Middle frontal gyrus (tissue), 1 donor: Measurements from ENCODE around the gene ZFYVE28.
A peak's percentile ranks its signal among the peaks of the same experiment; 100 is the strongest.

ENCODE experiments used
- DNase-seq: peaks from one replicate; pipeline ENCODE4 v3.0.0-alpha.2; 2015; ENCODE audit warnings: low spot score; ENCODE audit errors: extremely low spot score

ZFYVE28 gene

GRCh38 chr4:2428496-2429213 lies 10.2 kb upstream of the ZFYVE28 start:
- DNase-seq: no peak

GRCh38 chr4:2427383-2428334 lies 9.2 kb upstream of the ZFYVE28 start:
- DNase-seq: no peak

- no peak for DNase-seq
These were observed 8.3 kb upstream of the ZFYVE28 start for GRCh38 chr4:2426711-2427275.

- no peak for DNase-seq
These were observed 7.6 kb upstream of the ZFYVE28 start for GRCh38 chr4:2426069-2426397.

- no peak for DNase-seq
These were observed 7.1 kb upstream of the ZFYVE28 start for GRCh38 chr4:2425386-2426068.

- no peak for DNase-seq
These were observed 6.1 kb upstream of the ZFYVE28 start for GRCh38 chr4:2424581-2424980.

- DNase-seq: no peak
These were observed 5.2 kb upstream of the ZFYVE28 start for GRCh38 chr4:2423695-2424094.

- DNase-seq: no peak
These were observed 4.6 kb upstream of the ZFYVE28 start for GRCh38 chr4:2423066-2423465.

GRCh38 chr4:2421928-2422327 lies 3.5 kb upstream of the ZFYVE28 start:
- DNase-seq: no peak

GRCh38 chr4:2419814-2420213 lies 1.4 kb upstream of the ZFYVE28 start:
- no peak for DNase-seq

GRCh38 chr4:2418650-2419571 lies 466 bp upstream of the ZFYVE28 start, which contains the start of gene CFAP99:
CFAP99 (plus strand) TSS chr4:2418955.
- DNase-seq: peak; percentile 93

- no peak for DNase-seq
These were observed 1.1 kb downstream of the ZFYVE28 start for GRCh38 chr4:2417226-2417764.

GRCh38 chr4:2416564-2417225 lies 1.8 kb downstream of the ZFYVE28 start:
- DNase-seq: no peak

GRCh38 chr4:2415881-2416563 lies 2.4 kb downstream of the ZFYVE28 start:
- DNase-seq: no peak

GRCh38 chr4:2415213-2415612 lies 3.2 kb downstream of the ZFYVE28 start:
- no peak for DNase-seq

- DNase-seq: no peak
These were observed 4.4 kb downstream of the ZFYVE28 start for GRCh38 chr4:2413821-2414610.

GRCh38 chr4:2412885-2413716 lies 5.3 kb downstream of the ZFYVE28 start:
- peak; percentile 72 for DNase-seq

- DNase-seq: no peak
These were observed 5.9 kb downstream of the ZFYVE28 start for GRCh38 chr4:2412534-2412884.
